Activated T-cell treated with anti-CD3 and anti-CD28 coated beads, Interleukin-2, amount 50 U/mL, for 48 hours (primary cell): ENCODE results near the gene NDUFS8.

Experiments
- DNase-seq, 2 experiments: peaks; one replicate each; pipeline ENCODE4 v3.0.0-alpha.2; 2020

NDUFS8 gene

DNA sequence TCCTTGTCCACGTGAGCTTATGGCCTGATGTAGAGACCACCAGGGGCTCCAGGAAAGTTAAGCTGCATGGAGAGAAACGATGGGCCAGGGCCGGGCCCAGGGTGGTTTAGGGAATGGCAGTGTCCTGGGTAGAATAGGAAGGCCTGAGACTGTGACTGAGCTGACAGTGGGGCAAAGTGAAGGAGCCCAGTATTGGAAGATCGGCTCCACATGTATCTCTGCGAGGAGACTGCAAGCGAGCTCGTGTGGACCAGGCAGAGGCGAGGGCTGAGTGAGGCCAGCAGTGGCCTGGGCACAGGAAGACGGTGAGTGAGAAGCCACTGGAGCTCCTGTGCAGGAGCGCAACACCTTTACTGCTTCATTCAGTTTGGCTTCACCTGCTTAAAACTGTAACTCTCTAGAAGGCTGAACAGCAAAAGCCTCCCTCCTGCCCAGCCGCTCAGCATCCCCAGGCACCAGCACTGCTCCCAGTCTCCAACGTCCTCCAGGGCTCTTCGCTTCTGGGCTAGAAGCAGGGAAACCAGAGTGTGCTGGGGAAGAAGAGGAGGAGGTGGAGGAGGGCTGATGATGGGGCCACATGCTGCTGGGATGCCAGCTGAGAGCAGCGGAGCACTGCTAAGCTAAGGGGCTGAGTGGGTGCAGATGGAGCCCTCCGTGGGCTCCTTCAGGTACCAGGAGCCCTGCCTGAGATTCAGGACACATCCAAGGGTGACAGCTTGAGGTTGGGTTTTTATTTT is 21.8 kb downstream of the NDUFS8 start:
- no peak for DNase-seq

DNA sequence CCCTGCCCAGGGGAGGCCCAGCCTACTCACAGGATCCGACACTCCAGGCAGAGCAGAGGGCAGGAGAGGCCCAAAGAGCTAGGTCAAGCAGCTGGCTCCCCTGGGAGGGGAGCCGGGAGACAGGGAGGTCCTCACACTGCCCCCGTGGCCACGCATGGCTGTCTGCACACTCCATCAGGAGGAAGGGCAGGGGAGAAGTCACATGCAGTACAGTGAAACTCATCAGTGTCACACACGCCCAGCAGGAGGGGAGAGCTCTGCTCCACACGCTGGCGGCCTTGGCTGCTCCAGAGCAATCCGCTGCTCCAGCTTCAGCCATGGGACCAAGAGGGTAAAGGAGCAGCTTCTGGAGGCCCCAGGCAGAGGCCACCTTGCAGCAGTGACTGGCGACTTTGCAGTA is 22.6 kb downstream of the NDUFS8 start:
- no peak for DNase-seq

DNA sequence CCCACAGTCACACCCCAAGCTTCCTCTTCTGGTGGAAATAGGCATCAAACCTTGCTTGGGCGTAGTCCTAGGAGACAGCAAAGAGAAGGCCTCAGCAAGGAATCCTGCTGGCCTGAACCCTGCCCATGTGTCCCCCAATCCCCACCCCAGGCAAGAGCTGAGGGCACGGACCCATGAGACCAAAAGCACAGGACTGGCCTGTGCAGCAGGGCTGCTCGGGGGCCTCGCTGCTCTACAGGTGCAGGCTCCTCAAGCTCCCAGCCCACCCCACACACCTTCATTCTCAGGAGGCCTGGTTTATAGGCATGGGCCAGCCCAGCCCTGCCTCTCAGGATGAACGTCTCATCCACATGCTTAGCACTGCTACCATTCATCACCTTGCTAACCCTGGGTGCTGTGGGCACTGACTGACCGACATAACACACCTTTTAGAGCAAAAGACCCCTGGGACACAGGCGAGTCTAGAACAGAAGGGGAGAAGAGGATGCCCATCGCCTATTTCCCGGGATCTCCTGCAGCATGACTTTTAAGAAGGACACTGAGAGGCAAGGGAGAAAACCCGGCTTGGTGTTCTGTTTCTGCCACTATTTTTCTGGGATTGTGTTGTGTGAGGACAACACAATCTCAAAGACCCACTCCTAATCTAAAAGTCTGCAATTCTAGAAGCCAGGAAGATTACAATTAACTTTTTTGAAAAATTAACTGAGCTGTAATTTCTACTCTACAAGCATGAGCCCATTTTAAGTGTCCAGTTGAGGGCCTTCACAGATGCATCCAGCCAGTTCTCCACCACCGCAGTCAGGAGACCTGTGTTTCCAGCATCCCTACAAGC is 23.7 kb downstream of the NDUFS8 start:
- DNase-seq, result no peak

DNA sequence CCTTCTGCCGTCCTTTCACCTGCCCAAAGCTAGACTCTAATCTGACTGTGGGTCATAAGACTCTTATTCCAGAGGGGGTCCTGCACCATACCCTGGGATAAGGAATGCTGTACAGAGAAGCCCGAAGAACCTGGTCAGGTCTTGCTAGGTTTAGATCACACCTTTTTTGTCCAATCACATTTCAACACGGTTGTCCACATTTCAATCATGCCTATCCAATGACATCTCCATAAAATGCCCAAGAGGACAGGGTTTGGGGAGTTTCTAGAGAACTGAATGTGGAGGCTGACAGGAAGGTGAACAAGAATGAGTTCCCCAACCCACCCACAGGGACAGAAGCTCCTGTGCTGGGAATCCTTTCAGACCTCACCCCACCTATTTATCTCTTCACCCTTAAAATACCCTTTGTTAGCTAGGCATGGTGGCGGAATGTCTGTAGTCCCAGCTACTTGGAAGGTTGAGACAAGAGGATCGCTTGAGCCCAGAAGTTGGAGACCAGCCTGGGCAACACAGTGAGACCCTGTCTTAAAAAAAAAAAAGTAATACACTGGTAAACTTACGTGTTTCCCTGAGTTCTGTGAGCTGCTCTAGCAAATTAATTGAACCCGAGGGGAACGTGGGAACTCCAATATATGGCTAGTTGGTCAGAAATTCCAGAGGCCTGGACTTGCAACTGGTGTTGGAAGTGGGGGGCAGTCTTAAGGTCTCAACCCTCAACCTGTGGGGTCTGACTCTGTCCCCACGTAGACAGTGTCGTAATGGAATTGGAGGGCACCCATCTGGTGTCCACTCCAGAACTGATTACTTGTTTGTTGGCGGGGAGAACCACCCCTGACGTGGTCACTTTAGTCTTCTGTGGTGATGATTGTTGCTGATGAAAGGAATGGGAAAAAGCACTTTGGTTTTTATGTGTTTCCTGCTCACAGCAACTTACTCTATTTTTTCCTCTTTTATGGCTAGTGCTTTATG is 26.1 kb downstream of the NDUFS8 start:
- no peak for DNase-seq

DNA sequence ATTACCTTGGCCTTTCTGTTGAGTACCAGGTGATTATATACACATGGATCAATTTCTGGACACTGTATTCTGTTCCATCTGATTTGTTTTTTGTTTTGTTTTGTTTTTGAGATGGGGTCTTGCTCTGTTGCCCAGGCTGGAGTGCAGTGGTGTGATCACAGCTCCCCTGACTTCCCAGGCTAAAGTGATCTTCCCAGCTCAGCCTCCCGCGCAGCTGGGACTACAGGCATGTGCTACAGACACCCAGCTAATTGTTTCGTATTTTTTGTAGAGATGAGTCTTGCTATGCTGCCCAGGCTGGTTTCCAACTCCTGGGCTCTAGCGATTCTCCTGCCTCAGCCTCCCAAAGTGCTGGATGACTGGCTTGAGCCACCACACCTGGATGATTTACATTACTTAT is 27.3 kb downstream of the NDUFS8 start:
- no peak for DNase-seq

DNA sequence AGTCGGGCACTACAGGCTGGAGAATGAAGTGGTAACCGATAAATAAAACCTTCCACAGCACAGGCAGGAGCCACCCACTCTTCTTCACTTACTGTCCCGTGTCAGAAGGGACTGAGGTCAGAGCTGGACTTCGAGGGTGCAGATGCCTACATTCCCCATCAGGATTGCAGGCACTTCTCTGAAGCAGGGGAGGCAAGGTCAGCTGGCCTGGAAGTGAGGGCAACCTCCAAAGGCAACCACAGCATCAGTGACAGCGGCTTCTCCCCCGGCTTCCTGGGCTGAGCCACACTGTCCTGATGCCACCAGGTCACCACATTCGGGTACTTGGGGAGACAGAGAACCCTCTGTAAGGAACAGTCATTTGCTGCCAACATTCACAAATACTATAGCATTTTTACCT is 31.0 kb downstream of the NDUFS8 start:
- no peak for DNase-seq

DNA sequence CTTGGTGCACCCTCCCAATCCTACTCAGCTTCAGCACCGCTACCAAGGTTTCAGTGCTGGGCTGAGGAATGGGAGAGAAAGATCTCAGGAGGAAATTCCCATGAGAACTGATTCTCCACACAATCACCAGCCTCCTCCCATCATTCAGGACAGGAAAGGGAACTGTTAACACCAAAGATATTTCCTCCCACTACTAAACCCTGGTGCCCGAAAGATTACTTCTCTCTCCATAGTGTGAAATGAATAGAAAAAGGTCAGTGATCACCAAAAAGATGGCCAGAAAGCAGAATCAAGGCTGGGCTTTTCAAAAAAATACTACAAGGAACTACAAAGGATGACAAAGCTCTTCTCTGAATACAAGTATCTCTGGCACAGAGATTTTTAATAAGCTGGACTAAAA is 34.4 kb downstream of the NDUFS8 start:
- no peak for DNase-seq

DNA sequence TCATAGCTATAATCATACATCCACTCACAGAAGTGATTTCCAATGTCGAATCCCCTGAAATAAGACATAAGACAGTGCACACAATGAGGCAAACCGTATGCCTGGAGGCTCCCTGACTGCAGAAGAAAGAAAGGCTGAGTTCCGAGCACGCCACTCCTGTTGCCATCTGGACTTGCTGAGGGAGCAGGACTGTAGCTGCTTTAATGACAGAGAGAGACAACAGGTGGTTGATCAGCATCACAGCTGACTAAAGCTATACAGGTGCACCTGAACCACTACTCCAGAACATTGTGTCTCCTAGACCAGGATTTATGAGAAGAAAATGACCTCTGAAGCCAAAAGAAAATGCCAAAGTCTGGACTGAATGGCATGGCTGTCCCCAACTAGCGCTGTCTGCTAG is 35.4 kb downstream of the NDUFS8 start:
- no peak for DNase-seq

DNA sequence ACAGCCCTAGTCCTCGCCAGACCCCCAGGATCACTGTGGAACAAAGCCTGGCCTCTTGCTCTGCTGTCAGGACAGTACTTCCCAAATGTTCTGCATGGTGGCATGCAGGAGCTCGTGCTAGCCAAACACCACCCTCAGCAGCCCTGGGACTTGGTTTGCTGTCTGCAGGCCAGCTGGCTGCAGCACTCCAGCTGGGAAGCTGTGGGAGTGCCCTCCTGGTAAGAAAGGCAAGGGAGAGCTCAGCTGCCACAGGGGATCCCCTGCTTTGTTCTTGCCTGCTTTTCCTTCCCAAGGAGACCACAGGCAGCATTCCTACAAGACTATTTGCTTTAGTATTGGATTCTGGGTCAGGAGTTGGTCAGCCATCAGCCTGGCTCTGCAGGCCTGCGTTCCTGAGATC is 36.3 kb downstream of the NDUFS8 start:
- no peak for DNase-seq

DNA sequence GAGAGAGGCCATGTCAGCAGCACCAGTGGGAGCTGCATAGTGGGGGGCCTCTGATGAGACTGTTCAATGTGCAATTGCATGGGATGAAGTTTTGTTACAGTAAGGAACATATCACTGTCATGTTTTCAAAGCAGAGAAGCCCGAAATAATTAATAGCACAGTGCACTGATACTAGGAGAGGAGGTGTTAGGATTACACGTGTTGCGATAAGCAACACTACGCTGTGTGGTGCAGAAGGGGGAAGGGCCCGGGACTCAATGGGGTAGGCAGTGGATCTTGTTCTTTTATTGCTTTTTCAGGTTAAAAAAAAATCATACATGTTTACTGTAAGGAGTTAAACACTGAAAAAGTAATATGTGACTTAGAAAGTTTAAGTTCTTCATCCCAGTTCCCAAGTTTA is 37.5 kb downstream of the NDUFS8 start:
- no peak for DNase-seq

DNA sequence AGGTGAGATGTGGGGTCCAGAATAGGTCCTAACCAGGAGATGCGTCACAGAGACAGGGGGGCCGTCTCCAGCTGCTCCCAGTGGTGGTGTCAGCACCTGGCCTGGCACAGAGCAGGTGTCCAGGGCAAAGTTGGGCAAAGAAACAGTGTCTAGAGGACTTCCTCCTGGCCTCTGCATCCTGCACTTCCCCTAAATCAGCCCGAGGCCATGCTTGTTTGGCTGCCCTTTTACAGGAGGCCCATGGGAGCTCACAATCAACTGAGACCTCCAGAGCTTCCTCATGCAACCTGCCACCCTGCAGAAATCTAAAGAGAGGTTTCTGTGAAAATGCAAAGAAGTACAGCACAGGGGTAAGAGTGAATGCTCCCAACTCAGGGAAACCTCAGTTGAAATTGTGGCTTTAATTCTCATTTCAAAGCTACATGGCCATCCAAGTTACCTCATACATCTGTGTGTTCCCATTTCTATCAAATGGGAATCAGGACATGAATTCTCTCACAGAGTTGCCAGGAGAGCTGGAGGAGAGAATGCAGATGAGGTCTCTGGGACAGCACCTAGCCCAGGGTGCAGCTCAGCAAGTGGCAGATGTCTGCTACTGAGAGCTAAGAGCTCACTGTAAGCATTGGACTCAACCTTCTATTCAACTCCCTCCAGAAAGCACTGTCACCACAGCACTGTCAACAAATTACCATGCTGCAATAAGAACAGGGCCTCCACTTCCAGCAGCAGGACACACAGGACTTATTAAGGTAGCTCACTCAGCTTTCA is 41.0 kb downstream of the NDUFS8 start:
- no peak for DNase-seq

DNA sequence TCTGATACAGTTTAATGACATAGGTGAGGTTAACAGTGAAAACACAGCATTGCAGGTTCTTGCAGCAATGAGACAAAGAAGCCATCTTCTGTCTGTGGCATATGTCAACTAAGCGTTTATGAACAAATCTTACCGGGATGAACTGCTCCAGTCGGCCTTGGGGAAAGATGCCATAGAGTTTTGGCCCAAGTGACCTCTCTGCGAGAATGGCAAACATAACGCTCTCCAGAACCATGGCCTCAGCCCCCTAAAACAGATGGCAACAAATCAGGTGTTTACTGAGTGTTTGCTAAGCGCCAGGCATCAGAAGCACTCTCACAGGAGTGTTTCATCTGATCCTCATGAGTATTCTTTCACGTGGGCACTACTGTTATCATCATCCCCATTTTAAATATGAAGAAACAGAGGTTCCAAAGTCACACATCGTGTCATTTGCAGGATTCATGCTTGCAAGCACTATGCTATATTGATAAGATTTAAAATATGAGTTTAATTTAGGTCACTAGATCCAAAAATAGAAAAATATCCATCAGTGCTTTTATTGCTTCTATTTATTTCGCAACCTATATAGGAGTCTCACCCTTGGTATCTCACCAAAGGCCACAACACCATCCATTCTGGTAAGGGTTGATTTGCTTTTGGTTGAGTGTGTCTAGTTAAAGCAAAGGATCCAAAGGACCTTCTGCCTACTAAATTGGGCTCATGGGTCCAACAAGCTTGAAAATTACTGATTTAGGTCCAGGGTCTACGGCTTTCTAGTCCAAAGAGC is 44.3 kb downstream of the NDUFS8 start:
- no peak for DNase-seq

DNA sequence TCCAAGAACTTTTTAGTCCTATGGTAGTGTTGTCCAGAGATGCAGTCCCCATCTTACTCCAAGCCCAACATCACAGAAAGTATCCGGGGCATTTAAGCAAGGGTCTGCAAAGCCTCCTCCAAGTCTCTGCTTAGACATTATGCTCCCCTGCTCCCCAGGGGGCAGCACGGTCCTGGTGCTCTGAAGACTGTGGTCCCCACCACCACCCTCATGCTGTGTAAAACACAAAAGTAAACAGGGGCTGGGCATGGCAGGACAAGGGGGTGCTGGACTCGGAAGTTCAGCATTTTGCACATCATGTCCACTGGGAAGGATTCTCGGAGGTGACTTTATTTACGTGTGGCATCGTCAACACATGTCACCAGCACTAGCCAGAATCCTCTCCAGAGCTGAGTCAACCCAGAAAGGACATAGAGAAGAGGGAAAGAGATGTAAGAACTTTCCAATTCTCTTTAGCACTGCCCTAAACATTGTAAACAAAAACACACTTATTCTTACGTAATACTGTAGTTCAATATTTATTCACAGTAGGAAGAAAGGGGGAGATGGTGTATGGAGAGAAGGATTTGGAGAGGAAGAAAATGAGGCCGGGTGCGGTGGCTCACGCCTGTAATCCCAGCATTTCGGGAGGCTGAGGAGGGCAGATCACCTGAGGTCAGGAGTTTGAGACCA is 46.0 kb downstream of the NDUFS8 start:
- no peak for DNase-seq

DNA sequence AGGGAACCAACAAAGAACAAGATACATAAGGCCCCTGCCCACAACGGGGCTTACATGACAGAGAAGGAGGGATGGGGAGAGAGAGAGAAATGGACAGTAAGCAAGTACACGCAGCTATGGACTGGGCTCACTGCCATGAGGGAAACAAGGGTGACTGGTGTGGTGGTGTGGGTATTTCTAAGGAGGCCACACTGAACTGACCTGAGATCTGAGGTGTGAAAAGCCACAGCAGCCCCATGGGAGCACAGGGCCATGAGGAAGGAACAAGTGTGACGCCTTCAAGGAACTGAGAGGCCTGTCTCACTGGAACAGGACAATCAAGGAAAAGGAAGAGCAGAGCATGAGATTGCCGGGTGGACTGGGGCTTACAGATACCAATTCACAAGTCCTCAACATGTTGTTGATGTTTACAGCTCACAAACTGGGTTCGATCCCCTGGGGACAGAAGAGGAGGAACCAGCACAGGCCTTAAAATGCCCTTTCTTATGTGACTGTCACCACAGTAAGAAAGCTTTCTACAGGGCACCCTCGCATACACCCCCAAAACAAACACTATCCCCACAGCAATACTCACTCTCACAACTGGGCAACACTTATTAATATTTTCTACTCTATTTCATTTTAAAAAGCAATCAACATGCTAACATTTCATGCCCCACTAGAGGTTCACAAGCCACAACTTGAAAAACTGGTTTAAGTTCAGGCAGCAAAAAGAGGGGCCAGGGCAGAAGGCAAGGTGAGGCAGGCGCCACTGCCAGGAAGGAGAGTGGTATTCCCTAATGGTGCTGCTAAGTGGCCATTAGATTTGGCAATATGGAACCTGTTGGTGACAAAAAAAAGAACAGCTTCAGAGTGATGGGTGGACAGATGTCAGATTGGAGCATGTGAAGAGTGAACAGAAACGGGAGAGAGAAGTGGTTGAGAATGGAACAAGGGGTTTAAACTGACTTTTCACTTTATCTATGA is 47.4 kb downstream of the NDUFS8 start:
- no peak for DNase-seq

DNA sequence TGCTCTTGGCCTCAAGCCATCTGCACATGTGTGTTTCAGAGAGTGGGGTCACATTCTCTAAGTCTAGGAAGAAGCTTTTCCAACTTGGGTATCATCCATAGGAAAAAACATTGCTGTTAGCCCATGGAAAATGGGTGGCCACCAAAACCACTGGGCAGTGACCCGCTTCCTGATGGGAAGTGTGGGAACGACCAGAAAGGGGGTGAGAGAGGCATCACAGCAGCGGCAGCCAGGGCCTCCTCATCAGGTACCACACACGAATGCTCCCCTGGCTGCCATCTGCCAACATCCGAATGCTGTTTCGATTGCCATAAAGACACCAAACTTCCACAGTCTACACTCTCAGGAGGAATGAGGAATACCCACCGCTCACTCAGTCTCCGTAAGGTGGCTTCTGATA is 50.4 kb downstream of the NDUFS8 start:
- DNase-seq, result no peak

DNA sequence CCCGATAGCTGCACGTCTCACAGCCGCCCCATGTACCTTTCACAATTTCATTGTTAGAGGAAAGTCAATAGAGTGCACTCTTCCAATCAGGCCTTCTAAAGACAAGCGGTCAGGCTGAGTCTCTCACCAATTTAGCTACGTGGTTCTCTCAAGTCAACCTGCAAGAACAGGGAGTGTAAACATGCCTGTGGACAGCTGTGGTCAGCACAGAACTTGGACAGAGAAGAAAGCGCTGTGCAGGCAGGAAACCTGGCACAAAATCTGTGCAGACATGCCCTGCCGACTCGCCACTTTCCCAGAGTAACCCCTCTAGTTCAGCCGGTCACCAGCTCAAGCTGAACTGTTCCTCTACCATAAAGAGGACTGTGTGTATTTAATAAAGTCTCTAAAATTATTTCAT is 51.2 kb downstream of the NDUFS8 start:
- no peak for DNase-seq

DNA sequence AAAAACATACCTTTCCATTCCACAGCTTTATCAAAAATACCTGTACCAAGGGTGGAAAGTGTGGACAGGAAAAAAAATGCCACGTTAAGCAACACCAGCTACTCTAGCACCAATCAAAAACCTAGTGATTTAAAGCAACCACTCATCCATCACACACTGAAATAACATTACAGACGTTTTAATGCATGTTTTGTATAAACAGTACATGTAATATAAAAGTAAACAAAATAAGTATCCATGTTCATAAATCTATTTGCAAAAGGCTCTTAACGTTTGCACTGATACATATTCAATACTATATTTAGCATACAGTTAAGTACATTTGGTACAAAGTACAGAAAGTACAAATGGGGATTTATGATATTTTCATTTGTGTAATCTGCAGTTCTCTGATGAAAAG is 52.0 kb downstream of the NDUFS8 start:
- no peak for DNase-seq

DNA sequence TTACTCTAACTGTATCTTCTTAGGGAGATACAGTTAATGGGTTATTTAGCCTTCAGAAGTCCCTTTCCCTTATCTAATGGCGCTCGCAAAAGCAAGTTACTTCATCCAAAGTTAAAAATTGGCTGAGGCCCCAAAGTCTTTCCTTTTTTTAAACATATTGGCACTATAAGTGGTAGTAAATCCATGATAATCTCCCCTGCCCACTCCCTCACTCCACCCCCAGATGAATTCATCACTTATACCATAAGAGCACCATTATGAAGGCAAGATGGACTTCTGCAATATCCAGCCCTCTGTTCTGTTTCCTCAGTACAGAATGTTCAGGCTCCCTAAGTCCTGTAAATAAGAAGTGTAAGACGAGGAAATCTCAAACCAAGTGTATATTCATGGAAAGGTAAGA is 53.0 kb downstream of the NDUFS8 start:
- no peak for DNase-seq
